NB4 (cell line): ENCODE measurements around the gene ZBTB42.

Experiments
- CTCF ChIP-seq: IDR thresholded peaks from one replicate; pipeline ENCODE4 v1.5.1; 2012; ENCODE audit warnings: low read depth, low read length
- MAX ChIP-seq: IDR thresholded peaks from 2 replicates; pipeline ENCODE4 v1.6.1; 2011; ENCODE audit warnings: low read depth, low read length
- MYC ChIP-seq: IDR thresholded peaks from 2 replicates; pipeline ENCODE4 v1.6.1; 2011; ENCODE audit warnings: low read depth, low read length

- TF ChIP-seq CTCF (no peak), MAX (no peak), MYC (no peak)
Observed at GRCh38 chr14:104810316-104810715, 9.4 kb downstream of the ZBTB42 start.
